NCI-H69 (cell line): ENCODE results near the gene FAM47C.
A peak's percentile ranks its signal among the peaks of the same experiment; 100 is the strongest.
"Not testable (repeated sequence)": the region's sequence is repeated elsewhere in the genome, so short reads cannot be mapped to it uniquely, and the experiment has no call there.

Experiments
- DNase-seq: peaks from one replicate; lab custom pipeline; 2025; lab: John Stamatoyannopoulos, UW

The FAM47C gene

GRCh38 chrX:37008182-37008581 lies at the start of gene FAM47C:
Gene FAM47C (plus strand): TSS chrX:37008366. CDS start chrX:37008411, 45 bp downstream.
- DNase-seq, result not testable (repeated sequence)

DNA sequence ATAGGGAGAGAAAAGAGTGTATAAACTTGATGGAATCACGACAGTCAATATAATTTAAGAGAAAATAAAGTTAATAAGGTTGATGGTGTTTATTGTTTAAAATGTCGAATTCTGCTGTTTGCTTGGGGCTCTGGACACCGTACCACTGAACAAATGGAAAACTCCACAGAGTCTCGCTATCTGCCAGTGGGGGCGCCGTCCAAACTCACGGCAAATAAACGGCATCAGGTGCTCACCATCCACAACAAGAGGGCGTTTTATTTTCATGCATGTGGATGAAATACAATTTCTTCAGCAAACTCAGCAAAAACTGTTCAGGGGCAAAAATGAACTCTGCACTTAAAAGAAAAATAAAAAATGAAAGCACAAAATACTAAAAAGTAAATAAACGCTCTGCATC lies 46.6 kb upstream of the FAM47C start:
- no peak for DNase-seq

GRCh38 chrX:36963069-36963808 lies 44.9 kb upstream of the FAM47C start:
- no peak for DNase-seq

GRCh38 chrX:36963852-36964251 lies 44.3 kb upstream of the FAM47C start:
- DNase-seq, result no peak

DNA sequence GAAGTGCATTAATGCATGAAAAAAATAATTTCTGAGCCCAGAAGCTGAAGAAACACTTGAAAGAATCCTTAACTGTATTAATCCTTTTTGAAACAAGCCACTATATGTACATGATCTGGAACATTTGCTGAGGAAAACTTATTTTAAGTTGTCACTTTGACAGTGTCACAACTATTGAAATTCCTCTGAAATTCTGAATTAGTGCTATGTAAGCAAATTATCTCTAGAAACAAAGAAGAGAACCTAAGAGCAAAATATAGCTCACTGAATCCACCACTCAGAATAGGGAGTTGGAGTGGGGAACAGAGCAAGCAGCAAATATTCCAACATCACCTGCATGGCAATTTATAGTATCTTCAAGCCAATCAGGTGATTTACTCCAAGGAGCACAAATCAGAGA lies 34.6 kb upstream of the FAM47C start:
- no peak for DNase-seq

GRCh38 chrX:36974911-36975310 lies 33.3 kb upstream of the FAM47C start:
- DNase-seq, result no peak

DNA sequence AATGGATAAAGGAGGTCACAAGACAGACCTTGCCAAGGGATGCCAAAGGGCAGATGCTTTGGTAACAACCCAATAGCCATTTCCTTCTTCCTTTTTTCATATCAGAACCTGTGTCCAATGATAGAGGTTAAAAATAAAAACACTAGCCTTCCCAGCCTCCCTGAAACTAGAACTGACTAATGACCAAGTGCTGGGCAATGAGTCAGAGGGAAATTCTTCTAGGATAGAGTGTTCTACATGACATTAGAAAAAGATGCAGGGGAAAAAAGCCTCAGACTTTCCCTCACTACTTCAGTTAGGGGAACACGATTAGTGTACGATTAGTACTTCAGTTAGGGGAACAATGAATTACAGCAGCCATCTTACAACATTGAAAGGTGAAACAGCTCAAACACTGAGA lies 29.3 kb upstream of the FAM47C start:
- DNase-seq, result no peak

GRCh38 chrX:36983831-36984230 lies 24.3 kb upstream of the FAM47C start:
- no peak for DNase-seq

DNA sequence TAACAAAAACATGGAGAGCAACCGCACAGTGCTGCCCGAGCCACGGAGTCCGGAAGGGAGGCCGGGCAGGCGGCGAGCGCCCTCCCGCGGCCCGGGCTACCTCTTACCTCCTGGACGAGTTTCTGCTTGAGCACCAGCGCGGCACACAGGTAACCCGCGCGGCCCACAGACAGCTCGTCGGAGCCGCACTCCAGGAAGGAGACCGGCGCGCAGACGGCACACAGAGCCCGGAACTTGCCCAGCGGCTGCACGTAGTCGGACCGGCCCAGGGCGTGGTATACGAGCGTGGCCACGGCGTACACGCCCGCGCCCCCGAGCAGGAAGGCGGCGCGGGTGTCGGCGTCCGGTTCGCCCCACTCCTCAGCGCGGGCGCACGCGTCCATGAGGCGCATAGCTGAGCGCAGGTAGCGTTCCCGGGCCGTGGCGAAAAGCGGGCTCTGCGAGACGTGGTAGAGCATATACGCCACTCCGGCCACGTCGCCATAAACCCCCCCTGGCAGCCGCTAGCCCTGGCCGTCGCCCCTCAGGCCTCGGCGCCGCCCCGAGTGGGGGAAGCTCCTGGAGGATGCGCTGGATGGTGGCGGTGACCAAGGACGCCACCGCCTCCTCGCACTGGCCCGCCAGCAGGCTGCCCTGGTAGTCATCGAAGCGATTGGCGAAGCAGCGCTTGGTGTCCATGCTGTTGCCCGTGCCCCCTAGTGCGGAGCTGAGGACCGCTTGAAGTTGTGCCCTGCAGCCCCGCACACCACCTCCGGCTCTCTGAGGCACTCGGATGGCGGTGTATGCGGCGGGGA lies 22.6 kb upstream of the FAM47C start:
- DNase-seq, result peak; percentile 4

DNA sequence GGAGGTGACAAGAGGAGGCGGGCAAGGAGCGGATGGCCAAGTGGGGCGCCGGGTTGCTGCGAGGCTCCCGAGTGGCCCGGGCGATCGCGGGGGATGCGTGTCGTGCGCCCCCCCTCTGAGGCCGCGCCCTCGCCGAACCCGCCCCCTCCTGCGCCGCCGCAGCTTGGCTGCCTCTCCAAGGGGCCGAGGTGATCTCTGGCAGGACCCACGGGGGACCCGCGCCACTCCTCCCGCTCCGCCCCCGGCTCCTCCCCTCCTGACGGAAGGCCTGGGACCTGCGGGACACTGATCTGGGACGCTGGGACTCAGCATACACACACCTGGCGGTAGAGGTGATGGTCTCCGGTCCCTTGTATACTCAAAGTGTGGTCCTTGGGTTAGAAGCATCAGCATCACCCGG lies 21.9 kb upstream of the FAM47C start:
- DNase-seq, result no peak

DNA sequence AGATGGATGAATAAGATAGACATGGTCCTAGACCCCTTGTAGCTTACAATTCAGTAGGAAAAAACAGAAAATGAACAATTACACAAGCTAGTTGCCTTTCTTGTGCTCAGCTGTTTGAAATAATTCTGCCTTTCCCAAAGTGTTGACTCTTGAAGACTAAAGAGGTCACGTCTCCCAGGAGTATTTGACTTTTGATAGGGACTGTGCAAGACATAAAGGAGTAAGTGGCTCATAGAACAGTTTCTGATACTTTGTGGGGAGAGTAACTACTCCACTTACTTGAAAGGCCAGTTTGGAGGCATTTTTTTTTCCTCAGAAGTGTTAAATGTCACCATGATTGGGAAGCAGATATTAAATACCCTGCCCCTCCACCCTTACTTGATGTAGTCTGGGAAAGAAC lies 21.0 kb upstream of the FAM47C start:
- DNase-seq, result not testable (repeated sequence)

- DNase-seq, result no peak
Measured at GRCh38 chrX:37000140-37000539, 8.0 kb upstream of the FAM47C start.

DNA sequence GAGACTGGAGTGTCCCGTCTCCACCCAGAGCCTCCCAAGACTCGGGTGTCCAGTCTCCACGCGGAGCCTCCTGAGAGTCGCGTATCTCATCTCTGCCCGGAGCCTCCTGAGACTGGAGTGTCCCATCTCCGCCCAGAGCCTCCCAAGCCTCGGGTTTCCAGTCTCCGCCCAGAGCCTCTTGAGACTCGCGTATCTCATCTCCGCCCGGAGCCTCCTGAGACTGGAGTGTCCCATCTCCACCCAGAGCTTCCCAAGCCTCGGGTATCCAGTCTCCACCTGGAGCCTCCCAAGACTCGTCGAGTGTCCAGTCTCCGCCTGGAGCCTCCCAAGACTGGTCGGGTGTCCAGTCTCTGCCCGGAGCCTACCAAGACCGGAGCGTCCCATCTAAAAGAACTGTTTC lies 2.3 kb downstream of the FAM47C start:
- DNase-seq, result no peak

DNA sequence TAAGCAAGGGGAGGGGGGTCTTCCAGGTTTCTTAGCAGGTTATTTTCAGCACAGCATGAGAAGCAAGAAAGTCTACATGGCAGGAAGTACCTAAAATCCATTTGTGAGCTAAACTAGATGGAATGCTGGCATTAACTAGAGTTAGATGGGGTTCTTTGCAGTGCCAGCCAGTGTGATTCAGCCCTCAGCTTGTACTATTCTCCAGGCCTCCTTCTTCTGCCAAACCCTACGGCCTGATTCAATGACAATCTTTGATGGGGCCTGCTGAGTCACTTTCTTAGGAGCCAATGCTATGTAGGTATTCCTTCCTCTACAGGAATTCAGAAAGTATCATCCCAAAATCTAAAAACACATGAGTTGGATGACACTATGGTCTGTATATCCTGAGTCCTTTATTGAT lies 26.1 kb downstream of the FAM47C start:
- DNase-seq, result not testable (repeated sequence)

DNA sequence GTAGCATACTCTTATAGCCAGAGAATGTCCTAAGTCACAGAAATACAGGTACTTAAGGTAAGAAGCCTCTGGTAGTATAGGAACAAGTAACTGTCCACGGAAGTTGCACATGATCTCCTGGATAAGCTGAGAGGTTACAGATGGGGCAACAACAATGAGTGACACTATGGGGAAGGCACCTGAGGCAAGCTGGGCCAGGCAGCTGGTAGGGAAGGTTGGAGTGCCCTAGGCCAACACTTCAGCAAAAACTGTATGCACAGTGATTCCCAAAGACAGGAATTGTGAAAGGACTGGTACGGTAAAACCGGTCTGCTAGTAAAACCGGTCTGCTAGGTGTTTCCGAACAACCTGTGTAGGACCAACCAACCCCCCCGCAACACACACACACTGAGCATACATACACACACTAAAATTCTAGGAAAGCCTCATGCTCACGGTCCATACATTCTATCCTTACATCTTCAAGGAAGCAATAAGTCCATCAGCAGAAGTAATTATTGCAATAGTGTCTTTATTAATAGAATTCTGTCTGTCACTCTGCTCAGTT lies 28.6 kb downstream of the FAM47C start:
- not testable (repeated sequence) for DNase-seq

DNA sequence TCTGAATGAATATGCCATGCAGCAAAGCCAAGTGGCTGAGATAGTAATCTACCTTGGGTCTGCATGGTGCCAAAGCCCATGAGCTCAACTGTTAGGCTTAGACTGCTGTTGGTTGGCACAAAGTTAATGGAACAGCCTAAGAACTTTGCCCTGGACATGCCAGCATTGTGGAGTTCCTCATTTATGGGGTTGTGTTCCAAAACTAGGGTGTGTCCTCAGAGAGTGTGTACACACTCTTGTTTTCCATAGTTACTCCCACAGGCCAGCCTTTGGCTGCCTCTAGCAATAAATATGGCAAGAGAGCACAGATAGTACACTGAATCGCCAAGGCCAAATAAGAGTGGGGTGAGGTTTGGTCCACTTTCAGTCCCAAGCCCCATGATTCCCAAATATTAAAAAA lies 30.6 kb downstream of the FAM47C start:
- DNase-seq, result not testable (repeated sequence)

DNA sequence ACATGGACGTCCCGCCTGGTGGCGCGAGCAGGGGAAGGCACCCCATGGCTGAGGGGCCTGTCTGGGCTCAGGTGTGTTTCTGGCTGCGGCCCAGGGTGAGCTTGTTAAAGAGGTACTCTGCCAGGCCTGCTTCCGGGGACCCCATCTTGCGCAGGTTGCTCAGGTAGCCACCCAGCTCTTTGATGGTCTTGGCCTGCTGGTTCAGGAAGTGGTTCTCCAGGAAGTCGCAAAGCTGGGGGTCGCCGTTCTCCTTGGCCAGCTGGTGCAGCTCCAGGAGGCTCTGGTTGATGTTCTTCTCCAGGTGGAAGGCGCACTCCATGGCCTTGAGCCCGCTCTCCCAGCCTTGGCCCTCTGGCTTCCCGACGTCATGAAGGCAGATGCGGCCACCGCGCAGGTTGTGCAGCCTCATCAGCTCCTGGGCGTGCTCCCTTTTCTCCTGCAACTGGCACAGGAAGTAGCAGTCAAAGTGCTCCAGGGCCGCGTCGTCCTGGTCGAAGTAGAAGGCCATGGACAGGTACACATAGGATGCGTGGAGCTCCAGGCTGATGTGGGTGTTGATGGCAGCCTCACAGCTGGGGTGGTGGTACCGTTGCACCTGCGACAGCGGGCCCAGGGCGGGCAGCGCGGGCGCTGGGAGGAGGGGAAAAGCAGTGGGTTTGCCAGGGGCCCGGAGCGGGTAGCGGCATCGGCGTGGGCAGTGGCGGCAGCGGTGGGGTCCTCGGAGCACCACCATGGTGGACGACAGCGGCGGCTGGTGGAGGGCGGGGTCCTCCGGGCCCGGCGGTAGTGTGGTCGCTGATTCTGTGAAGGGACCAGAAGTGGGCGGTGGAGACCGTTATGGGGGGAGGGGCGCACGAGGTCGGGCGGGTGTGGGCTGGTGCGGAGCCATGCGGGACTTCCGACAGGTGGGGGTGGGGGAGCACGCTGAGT lies 35.1 kb downstream of the FAM47C start:
- DNase-seq, result not testable (repeated sequence)

- no peak for DNase-seq
Measured at GRCh38 chrX:37047776-37048175, 39.6 kb downstream of the FAM47C start.

- not testable (repeated sequence) for DNase-seq
Measured at GRCh38 chrX:37057572-37057971, 49.4 kb downstream of the FAM47C start.

GRCh38 chrX:37060999-37061398 lies 52.8 kb downstream of the FAM47C start:
- DNase-seq, result peak; percentile 4
